ENCODE results near the gene GLA. TPM values are rescaled to one million over a fixed set of nuclear protein-coding genes. Genes with fewer than 3 reads are reported as not detected.

The GLA gene
- total RNA-seq, 4 donors from 2014 or later: 13.2 to 30.2 (median 19.2) TPM

DNA sequence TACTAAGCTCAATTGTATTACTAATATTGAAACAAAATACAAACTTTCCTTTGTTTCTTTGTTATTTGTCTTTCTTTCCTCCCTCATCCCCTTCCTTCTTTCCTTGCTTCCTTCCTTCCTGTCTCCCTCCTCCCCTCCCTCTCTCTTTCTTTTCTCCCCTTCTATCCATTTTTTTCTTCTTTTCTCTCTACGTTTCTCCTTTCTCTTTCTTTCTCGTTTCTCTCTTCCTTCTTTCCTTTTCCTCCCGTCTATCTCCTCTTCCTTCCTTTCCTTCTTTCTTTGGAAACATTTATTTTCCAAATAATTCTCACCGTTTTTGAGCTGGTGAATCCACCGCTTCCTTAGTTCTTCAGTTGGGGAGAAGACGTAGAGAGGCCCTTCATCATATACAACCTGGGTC lies 38.0 kb downstream of the GLA start:
- H3K4me3 ChIP-seq: no peak overlapping the region
- H3K27me3 ChIP-seq: no peaks in the 10 kb centered on the region
- no peak overlapping the region for H3K27ac ChIP-seq
- no peaks in the 10 kb centered on the region for H3K36me3 ChIP-seq
- intact Hi-C loops (cut with DNase I; ENCODE audit: low total_unique reads): no loop called here
- TF ChIP-seq, protein P1, sequence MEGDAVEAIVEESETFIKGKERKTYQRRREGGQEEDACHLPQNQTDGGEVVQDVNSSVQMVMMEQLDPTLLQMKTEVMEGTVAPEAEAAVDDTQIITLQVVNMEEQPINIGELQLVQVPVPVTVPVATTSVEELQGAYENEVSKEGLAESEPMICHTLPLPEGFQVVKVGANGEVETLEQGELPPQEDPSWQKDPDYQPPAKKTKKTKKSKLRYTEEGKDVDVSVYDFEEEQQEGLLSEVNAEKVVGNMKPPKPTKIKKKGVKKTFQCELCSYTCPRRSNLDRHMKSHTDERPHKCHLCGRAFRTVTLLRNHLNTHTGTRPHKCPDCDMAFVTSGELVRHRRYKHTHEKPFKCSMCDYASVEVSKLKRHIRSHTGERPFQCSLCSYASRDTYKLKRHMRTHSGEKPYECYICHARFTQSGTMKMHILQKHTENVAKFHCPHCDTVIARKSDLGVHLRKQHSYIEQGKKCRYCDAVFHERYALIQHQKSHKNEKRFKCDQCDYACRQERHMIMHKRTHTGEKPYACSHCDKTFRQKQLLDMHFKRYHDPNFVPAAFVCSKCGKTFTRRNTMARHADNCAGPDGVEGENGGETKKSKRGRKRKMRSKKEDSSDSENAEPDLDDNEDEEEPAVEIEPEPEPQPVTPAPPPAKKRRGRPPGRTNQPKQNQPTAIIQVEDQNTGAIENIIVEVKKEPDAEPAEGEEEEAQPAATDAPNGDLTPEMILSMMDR (IDR thresholded peaks at IDR 0.05): no peak
- TF ChIP-seq POLR2A (IDR thresholded peaks at IDR 0.05): no peak
- DNase-seq: no peak
- H3K4me1 ChIP-seq: no peaks in the 10 kb centered on the region
- no peaks in the 10 kb centered on the region for H3K9me3 ChIP-seq

GRCh38 chrX:101368800-101369199 lies 38.9 kb downstream of the GLA start:
- intact Hi-C loops (cut with DNase I; ENCODE audit: low total_unique reads): no loop called here
- H3K27ac ChIP-seq: no peak overlapping the region
- no peaks in the 10 kb centered on the region for H3K36me3 ChIP-seq
- no peak for DNase-seq
- H3K4me1 ChIP-seq: no peaks in the 10 kb centered on the region
- no peaks in the 10 kb centered on the region for H3K9me3 ChIP-seq
- no peak overlapping the region for H3K4me3 ChIP-seq
- no peaks in the 10 kb centered on the region for H3K27me3 ChIP-seq
- TF ChIP-seq, protein P1 (IDR thresholded peaks at IDR 0.05): no peak
- no peak for TF ChIP-seq POLR2A (IDR thresholded peaks at IDR 0.05)

DNA sequence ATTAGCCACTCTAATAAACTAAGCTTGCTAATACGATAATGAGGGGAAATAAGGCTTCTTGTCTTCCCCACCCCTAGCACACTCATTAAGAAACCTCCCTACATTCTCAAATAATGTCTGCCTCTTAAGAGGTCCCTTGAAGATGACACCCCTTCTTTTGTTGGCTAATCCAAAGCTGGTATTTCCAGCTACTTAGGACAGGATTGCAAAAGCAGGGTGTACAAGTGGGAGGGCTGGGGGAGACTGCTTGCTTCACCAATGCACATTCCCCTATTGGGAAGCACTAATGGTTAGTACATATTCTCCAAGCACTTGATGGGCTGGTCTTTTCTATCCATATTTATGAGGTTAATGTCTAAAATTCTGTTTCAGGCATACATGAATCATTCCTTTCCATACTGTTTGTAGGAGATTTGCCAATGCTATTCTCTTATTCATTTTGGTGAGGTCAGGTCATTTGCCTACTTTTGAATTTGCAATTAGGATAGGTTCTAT lies 42.4 kb downstream of the GLA start:
- Histone ChIP-seq H3K9me3 (no peaks in the 10 kb centered on the region), H3K4me3 (no peak overlapping the region), H3K27me3 (no peaks in the 10 kb centered on the region), H3K27ac (no peak overlapping the region), H3K36me3 (no peaks in the 10 kb centered on the region), H3K4me1 (no peaks in the 10 kb centered on the region)
- no peak for DNase-seq
- intact Hi-C loops (cut with DNase I; ENCODE audit: low total_unique reads): no loop called here
- no peak for TF ChIP-seq POLR2A (IDR thresholded peaks at IDR 0.05)
- TF ChIP-seq, protein P1 (IDR thresholded peaks at IDR 0.05): no peak

GRCh38 chrX:101362757-101363156 lies 45.0 kb downstream of the GLA start:
- no peaks in the 10 kb centered on the region for H3K27me3 ChIP-seq
- H3K4me3 ChIP-seq: no peak overlapping the region
- intact Hi-C loops (cut with DNase I; ENCODE audit: low total_unique reads): no loop called here
- H3K27ac ChIP-seq: no peak overlapping the region
- DNase-seq: no peak
- no peaks in the 10 kb centered on the region for H3K36me3 ChIP-seq
- H3K9me3 ChIP-seq: no peaks in the 10 kb centered on the region
- no peak for TF ChIP-seq POLR2A (IDR thresholded peaks at IDR 0.05)
- TF ChIP-seq, protein P1 (IDR thresholded peaks at IDR 0.05): no peak
- H3K4me1 ChIP-seq: no peaks in the 10 kb centered on the region

GRCh38 chrX:101362116-101362515 lies 45.6 kb downstream of the GLA start:
- no peak overlapping the region for H3K4me3 ChIP-seq
- H3K4me1 ChIP-seq: no peaks in the 10 kb centered on the region
- intact Hi-C loops (cut with DNase I; ENCODE audit: low total_unique reads): no loop called here
- no peak for DNase-seq
- no peak for TF ChIP-seq POLR2A (IDR thresholded peaks at IDR 0.05)
- TF ChIP-seq, protein P1 (IDR thresholded peaks at IDR 0.05): no peak
- no peaks in the 10 kb centered on the region for H3K36me3 ChIP-seq
- H3K9me3 ChIP-seq: no peaks in the 10 kb centered on the region
- H3K27me3 ChIP-seq: no peaks in the 10 kb centered on the region
- H3K27ac ChIP-seq: no peak overlapping the region

All from uterus (tissue), 4 donors.